NCI-H510A (cell line): Measurements from ENCODE around the gene FAM193B.
"Not testable (repeated sequence)": the region's sequence is repeated elsewhere in the genome, so short reads cannot be mapped to it uniquely, and the experiment has no call there.

Experiments used
- DNase-seq: peaks from one replicate; lab custom pipeline; 2025; lab: John Stamatoyannopoulos, UW

Gene FAM193B

GRCh38 chr5:177576169-177576568 is 21.8 kb upstream of the FAM193B start:
- DNase-seq = no peak

- DNase-seq = no peak
These were observed 21.1 kb upstream of the FAM193B start for GRCh38 chr5:177575488-177575887.

- DNase-seq = no peak
These were observed 15.5 kb upstream of the FAM193B start for GRCh38 chr5:177569894-177570293.

GRCh38 chr5:177568326-177568725 is 14.0 kb upstream of the FAM193B start:
- no peak for DNase-seq

GRCh38 chr5:177565046-177565445 is 10.7 kb upstream of the FAM193B start:
- DNase-seq = no peak

GRCh38 chr5:177559446-177559941 is 5.1 kb upstream of the FAM193B start:
- not testable (repeated sequence) for DNase-seq

- no peak for DNase-seq
These were observed 3.4 kb upstream of the FAM193B start for GRCh38 chr5:177557796-177558195.

- no peak for DNase-seq
These were observed 2.8 kb upstream of the FAM193B start for GRCh38 chr5:177557041-177557647.

- DNase-seq = no peak
These were observed 1.3 kb upstream of the FAM193B start for GRCh38 chr5:177555665-177556064.

- DNase-seq = no peak
These were observed 865 bp upstream of the FAM193B start for GRCh38 chr5:177555228-177555627.

- DNase-seq = no peak
These were observed 513 bp downstream of the FAM193B start for GRCh38 chr5:177553671-177554429.

- DNase-seq = no peak
These were observed 1.4 kb downstream of the FAM193B start for GRCh38 chr5:177552839-177553455.

GRCh38 chr5:177550122-177550521 is 4.2 kb downstream of the FAM193B start:
- no peak for DNase-seq

GRCh38 chr5:177548495-177548894 is 5.9 kb downstream of the FAM193B start:
- no peak for DNase-seq

- DNase-seq = no peak
These were observed 6.6 kb downstream of the FAM193B start for GRCh38 chr5:177547736-177548135.

- DNase-seq = no peak
These were observed 8.1 kb downstream of the FAM193B start for GRCh38 chr5:177546258-177546741.

- no peak for DNase-seq
These were observed 8.7 kb downstream of the FAM193B start for GRCh38 chr5:177545487-177546257.

GRCh38 chr5:177542816-177543465 is 11.4 kb downstream of the FAM193B start:
- DNase-seq = no peak

GRCh38 chr5:177540438-177540837 is 13.9 kb downstream of the FAM193B start:
- no peak for DNase-seq

GRCh38 chr5:177539411-177539810 is 15.0 kb downstream of the FAM193B start:
- DNase-seq = no peak

- no peak for DNase-seq
These were observed 15.5 kb downstream of the FAM193B start for GRCh38 chr5:177538876-177539275.
